K562 (cell line): ENCODE measurements around the gene TADA1. TPM values are rescaled to one million over a fixed set of nuclear protein-coding genes. Genes with fewer than 3 reads are reported as not detected.

Experiments used
- BACH1 ChIP-seq: fragments of 200-800 bp; sonication (Bioruptor generic); IDR thresholded peaks from 2 replicates; pipeline ENCODE4 v1.6.1; 2016; ENCODE audit warnings: missing genetic modification characterization, missing compliant biosample characterization
- BCLAF1 ChIP-seq, 2 experiments: fragments of 450-650 bp in 1 of 2; IDR thresholded peaks; 2 replicates each; pipeline ENCODE4 v1.6.1; 2011 to 2017; ENCODE audit warnings: low read depth in 2 of 2, antibody characterized with exemption in 1 of 2, borderline replicate concordance in 1 of 2, low read length in 1 of 2, mild to moderate bottlenecking in 1 of 2, mixed read lengths in 1 of 2; ENCODE audit not compliant: control insufficient read depth in 1 of 2
- CEBPB ChIP-seq: fragments of 450-650 bp; IDR thresholded peaks from 2 replicates; pipeline ENCODE4 v1.6.1; 2016; ENCODE audit warnings: missing genetic modification characterization, missing compliant biosample characterization
- FOXK1 ChIP-seq: sonication (generic); formaldehyde crosslinking; IDR thresholded peaks from 2 replicates; pipeline ENCODE4 v1.8.0; 2022; ENCODE audit warnings: missing genetic modification reagents, mild to moderate bottlenecking, borderline replicate concordance
- HMG20B ChIP-seq: fragments of 250-450 bp; sonication (Bioruptor Pico); IDR thresholded peaks from 2 replicates; pipeline ENCODE4 v1.5.0; 2021; ENCODE audit warnings: mild to moderate bottlenecking
- KLF1 ChIP-seq: fragments of 450-650 bp; IDR thresholded peaks from 2 replicates; pipeline ENCODE4 v1.6.1; 2016; ENCODE audit warnings: missing genetic modification characterization, missing compliant biosample characterization
- THRA ChIP-seq: fragments of 450-650 bp; IDR thresholded peaks from 2 replicates; pipeline ENCODE4 v1.6.1; 2017; ENCODE audit warnings: mild to moderate bottlenecking, moderate library complexity
- ZNF140 ChIP-seq: fragments of 250-450 bp; sonication (Bioruptor Pico); IDR thresholded peaks from 2 replicates; pipeline ENCODE4 v1.8.0; 2021; ENCODE audit warnings: moderate library complexity, mild to moderate bottlenecking, inconsistent platforms
- ZNF274 ChIP-seq: IDR thresholded peaks from 2 replicates; pipeline ENCODE4 v1.6.1; 2011; ENCODE audit warnings: low read depth, mild to moderate bottlenecking, low read length, moderate library complexity, borderline replicate concordance
- ZNF318 ChIP-seq, 2 experiments: fragments of 450-650 bp; IDR thresholded peaks; 2 replicates each; pipeline ENCODE4 v1.6.1; 2016; ENCODE audit warnings: mild to moderate bottlenecking in 2 of 2, borderline replicate concordance in 1 of 2, low read depth in 1 of 2, moderate library complexity in 1 of 2
- ZNF512 ChIP-seq: IDR thresholded peaks from 2 replicates; pipeline ENCODE4 v1.6.1; 2016; ENCODE audit warnings: missing genetic modification characterization, missing compliant biosample characterization
- polyA plus RNA-seq, 8 experiments: library from polyadenylated mRNA; depleted of rRNA in 4 of 8; stranded (reverse) in 5 of 8; unstranded in 3 of 8; fragments of >200 nt; fragmentation: Nextera tagmentation in 2 of 8; fragmentation: Illumina TruSeq in 1 of 8; extraction: Ambion mirVana in 2 of 8; extraction: Trizol in 1 of 8; gene quantifications; 2 replicates each; pipeline versions ENCODE4 v1.2.1 to v1.2.3, GENCODE V29; 2011 to 2014; ENCODE audit warnings: inconsistent platforms in 1 of 8, missing spikeins in 1 of 8
- total RNA-seq, 7 experiments: library from RNA; depleted of rRNA in 6 of 7; stranded (reverse); fragments of >200 nt in 6 of 7; fragmentation: Illumina TruSeq in 2 of 7; extraction: Trizol in 2 of 7; gene quantifications; 2 replicates each; pipeline versions ENCODE4 v1.2.1 to v1.2.3, GENCODE V29; 2011 to 2021; ENCODE audit warnings: low replicate concordance in 1 of 7

The TADA1 gene
- total and polyA plus RNA-seq, 9 of the 15 experiments (the other 6 are each of a cell fraction or from before 2014, with no cell fraction given), result 15.9 to 76.5 (median 28.7) TPM

- TF ChIP-seq ZNF140 (CRISPR knock-in tag) (no peak), ZNF274 (no peak), KLF1 (tag) (no peak), BACH1 (no peak), THRA (no peak), HMG20B (CRISPR knock-in tag) (no peak), ZNF318 (IDR thresholded peaks at IDR 0.05; ENCODE audit: borderline replicate concordance in 1 of 2, low read depth in 1 of 2) (no peak), ZNF512 (tag) (no peak), BCLAF1 (IDR thresholded peaks at IDR 0.05; ENCODE audit: borderline replicate concordance in 1 of 2, control insufficient read depth in 1 of 2, low read depth in 2 of 2, low read length in 1 of 2) (no peak), FOXK1 (no peak), CEBPB (tag) (no peak)
Observed at GRCh38 chr1:166840309-166841274, 35.5 kb downstream of the TADA1 start (continued).
